ENCODE results near the gene CDK5.

The CDK5 gene

DNA sequence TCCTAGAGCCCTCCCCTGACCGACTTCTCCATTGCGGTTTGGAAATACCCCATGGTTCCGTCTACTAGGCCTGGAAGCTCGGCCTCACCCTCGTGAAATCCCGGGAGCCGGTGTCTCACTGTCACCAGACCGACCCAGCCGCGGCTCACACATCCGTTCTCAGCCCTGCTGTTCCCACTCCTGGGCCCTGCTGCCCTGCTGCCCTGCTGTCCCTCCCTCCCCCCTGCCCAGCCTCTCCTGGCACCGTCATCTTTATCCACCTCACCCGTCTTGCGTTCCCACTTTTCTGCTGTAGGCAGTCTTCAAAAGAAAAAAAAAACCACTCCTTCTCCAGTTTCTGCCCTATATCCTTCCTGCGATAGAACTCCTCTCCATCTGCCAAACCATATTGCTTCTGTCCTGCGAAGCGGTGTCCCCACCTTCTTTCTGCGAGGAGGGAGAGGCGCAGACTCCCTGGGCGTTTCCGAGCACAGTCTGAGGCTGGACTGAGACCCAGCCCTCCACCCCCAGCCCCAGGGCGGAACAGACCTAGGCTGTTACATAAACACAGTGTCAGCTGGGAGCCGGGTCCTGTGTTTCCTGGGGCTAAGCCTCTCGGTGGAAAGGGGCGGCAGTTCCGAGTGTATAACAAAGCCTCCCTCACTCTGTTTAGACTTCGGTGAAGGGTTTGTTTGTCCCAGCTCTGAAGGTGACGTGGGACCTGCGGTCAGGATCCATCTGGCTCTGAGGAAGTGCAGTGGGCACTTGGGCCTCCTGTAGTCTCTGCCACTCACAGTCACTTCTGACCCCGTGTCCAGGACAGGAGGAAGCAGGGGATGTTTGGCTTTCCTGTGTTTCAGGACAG, 31.4 kb upstream of the CDK5 start:
- Histone ChIP-seq H3K9me3 (ENCODE audit: low read depth, low read length) (no peaks in the 10 kb centered on the region), H3K27ac (0 out of 2 replicates have a peak overlapping the region, but pooled peaks have one; percentile 6), H3K9ac (ENCODE audit: insufficient read length) (peak overlapping the region; percentile 20), H3K36me3 (ENCODE audit: insufficient read depth, low read length) (no peaks in the 10 kb centered on the region; the same call in 1 of the 2 replicates), H3K4me3 (peak overlapping the region; percentile 98; the same call in 1 of the 2 replicates)
- no peak for TF ChIP-seq EZH2 (IDR thresholded peaks at IDR 0.05)
- TF ChIP-seq FOXP2 (optimal IDR thresholded peaks at IDR 0.05; ENCODE audit: control extremely low read depth, extremely low read length, insufficient read depth): no peak
- TF ChIP-seq POLR2AphosphoS5 (IDR thresholded peaks at IDR 0.05; ENCODE audit: borderline replicate concordance, low read depth, low read length): no peak
- DNase-seq (ENCODE audit: low read depth, low spot score): no peak

DNA sequence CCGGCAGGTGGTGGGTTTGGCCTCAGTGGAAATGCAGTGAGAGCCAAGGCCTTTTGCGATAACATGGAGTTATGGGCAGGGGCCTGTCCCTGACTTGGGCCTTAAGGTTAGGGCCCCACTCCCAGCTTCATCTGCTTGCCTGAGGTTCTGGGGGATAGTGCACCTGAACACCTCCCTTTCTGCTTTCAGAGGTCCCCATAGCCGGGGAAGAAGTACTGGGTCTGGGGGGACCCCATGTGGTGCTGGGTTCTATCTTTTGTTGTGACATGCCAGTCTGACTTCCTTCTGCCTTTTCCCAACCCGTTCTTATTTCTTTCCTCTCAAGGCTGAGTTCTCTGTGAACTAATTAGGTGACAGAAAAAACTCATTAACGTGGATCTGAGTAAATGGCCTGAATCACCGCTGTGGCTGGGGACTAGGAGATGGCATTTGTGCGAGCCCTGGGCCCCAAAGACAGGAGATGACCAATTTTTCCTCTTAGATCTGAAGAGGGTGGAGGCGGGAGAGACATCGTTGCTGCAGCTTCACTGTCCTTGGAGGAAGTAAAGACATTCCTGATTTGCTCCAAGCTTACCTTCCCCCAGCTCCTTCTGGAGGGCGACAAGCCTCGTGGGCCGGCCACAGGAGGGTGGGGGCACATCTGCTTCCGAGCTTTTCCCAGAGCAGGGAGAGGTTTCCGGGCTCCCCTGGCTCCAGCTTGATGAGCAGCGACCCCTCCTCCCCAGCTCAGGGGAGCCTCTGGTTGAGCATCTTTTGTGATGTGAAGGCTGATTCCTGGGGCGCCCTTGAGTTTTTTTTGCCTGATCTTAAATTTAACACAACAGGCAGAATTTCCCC, 30.5 kb upstream of the CDK5 start:
- DNase-seq (ENCODE audit: low read depth, low spot score): no peak
- Histone ChIP-seq H3K9ac (ENCODE audit: insufficient read length) (peak overlapping the region; percentile 88), H3K4me3 (peak overlapping the region; percentile 98), H3K36me3 (ENCODE audit: insufficient read depth, low read length) (no peaks in the 10 kb centered on the region; the same call in 1 of the 2 replicates), H3K27ac (no peak overlapping the region), H3K9me3 (ENCODE audit: low read depth, low read length) (no peaks in the 10 kb centered on the region)
- TF ChIP-seq POLR2AphosphoS5 (IDR thresholded peaks at IDR 0.05; ENCODE audit: borderline replicate concordance, low read depth, low read length): no peak
- TF ChIP-seq EZH2 (IDR thresholded peaks at IDR 0.05): no peak

DNA sequence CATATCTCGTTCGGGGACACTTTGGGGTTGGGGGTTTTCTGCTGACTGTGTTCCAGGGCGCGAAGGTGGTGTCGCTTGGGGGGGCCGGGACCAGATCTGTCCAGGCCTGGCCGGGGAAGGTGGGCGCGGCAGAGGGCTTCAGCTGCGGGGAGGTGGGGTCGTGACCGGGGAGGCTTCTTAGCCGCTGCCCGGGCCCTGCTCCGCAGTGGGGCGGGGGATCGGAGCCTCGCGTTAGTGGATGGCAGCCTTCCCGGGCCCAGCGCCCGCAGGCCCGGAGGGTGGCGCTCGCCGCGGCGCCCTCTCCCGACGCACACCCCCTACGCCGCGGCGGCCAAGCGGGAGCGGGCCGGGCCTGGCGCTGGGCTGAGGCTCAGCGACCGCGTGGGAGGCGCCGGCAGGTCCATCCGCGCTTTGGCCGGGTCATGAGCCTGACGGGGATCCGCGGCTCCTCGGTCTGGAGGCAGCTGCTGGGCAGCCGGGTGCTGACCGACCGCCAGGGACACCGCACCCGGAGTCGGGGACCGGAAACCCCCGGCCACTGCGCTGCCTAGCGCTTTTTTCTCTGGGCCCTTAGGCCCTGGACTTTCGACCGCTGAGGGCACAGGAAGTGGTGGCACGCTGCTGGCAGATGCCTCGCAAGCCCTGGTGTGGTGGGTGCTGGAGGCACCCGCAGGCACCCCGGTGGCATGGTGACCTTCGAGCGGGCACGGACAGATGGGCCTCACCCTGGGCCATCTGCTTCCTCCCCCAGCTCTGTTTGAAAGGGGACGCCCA, 29.7 kb upstream of the CDK5 start:
- H3K9ac ChIP-seq (ENCODE audit: insufficient read length): peak overlapping the region; percentile 88
- H3K9me3 ChIP-seq (ENCODE audit: low read depth, low read length): no peaks in the 10 kb centered on the region
- DNase-seq (ENCODE audit: low read depth, low spot score): no peak
- H3K27ac ChIP-seq: no peak overlapping the region
- peak overlapping the region; percentile 98 for H3K4me3 ChIP-seq
- TF ChIP-seq POLR2AphosphoS5 (IDR thresholded peaks at IDR 0.05; ENCODE audit: borderline replicate concordance, low read depth, low read length) (no peak), FOXP2 (optimal IDR thresholded peaks at IDR 0.05; ENCODE audit: control extremely low read depth, extremely low read length, insufficient read depth) (no peak)
- no peaks in the 10 kb centered on the region; the same call in 1 of the 2 replicates for H3K36me3 ChIP-seq (ENCODE audit: insufficient read depth, low read length)

DNA sequence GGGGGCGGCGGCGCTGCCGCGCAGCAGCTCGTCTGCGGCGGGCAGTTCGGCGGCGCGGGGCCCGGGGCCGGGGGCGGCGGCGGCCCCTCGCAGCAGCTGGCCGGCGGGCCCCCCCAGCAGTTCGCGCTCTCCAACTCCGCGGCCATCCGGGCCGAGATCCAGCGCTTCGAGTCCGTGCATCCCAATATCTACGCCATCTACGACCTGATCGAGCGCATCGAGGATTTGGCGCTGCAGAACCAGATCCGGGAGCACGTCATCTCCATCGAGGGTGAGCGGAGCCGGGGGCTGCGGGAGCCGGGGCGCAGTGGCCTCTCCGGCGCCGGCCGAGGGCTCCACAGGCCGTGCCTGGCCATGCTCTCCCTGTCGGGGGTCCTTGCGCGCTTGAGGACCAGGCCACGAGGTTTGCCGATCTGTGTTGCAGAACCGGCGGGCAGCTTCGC, 29.1 kb upstream of the CDK5 start:
- peak overlapping the region; percentile 88 for H3K9ac ChIP-seq (ENCODE audit: insufficient read length)
- no peak for DNase-seq (ENCODE audit: low read depth, low spot score)
- no peak overlapping the region for H3K27ac ChIP-seq

DNA sequence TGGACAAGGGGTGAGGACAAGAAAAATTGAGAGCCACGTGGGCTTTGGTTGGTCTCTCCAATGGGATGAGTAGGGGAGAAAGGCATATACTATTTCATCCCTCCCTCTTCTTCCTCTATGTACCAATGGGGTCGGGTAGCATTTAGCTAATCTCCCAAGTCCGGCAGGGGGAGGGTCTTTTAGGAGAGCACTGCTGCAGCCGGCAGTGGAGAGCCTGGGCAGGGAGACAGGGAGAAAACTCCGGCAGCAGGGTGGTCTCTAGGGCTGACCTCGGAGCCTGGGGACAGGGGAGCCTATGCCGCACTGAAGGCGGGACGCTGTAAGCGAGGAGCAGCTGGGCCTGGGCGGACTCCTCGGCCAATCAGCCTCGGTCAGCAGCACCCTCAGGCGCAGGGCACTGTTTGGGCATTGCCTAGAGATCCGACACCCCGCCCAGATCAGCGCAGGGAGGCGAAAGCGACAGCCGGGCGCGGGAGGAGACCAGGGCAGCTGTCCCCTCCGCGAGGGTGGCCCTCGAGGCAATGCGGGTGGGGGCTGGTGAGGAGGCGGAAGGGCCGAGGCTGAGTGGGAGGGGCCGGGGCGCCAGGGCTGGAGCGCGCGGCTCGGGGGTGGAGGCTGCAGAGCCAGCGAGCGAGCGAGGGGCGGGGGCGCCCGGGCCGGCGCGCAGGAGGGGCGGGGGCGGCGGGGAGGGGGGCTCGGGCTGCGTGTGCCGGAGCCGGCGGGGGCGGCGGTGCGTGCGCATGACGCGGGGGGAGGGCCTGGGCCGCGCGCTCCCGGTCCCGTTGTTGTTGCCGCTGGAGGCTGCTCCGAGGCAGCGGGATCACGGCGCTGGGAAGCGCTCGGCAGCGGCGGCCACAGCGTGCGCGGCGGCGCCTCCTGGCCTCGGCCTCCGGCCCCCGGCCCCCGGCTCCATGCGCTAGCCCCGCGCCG, 28.3 kb upstream of the CDK5 start, which contains the start of gene AGAP3:
TSS of gene AGAP3 (plus strand) at position 785 of the 930 bp plus-strand sequence. CDS start 267 bp downstream, outside the sequence.
- 0 out of 2 replicates have a peak within 1 kb of the TSS, but pooled peaks have one; percentile 13 for H3K27ac ChIP-seq
- no peaks in the 10 kb centered on the region; the same call in 1 of the 2 replicates for H3K36me3 ChIP-seq (ENCODE audit: insufficient read depth, low read length)
- TF ChIP-seq POLR2AphosphoS5 (IDR thresholded peaks at IDR 0.05; ENCODE audit: borderline replicate concordance, low read depth, low read length) (peak; percentile 56; the same call in 1 of the 2 replicates), FOXP2 (optimal IDR thresholded peaks at IDR 0.05; ENCODE audit: control extremely low read depth, extremely low read length, insufficient read depth) (no peak)

More for the DNA sequence above, 29.1 kb upstream of the CDK5 start:
- Histone ChIP-seq H3K4me3 (peak overlapping the region; percentile 98), H3K36me3 (ENCODE audit: insufficient read depth, low read length) (no peaks in the 10 kb centered on the region; the same call in 1 of the 2 replicates), H3K9me3 (ENCODE audit: low read depth, low read length) (no peaks in the 10 kb centered on the region)
- TF ChIP-seq FOXP2 (optimal IDR thresholded peaks at IDR 0.05; ENCODE audit: control extremely low read depth, extremely low read length, insufficient read depth) (no peak), POLR2AphosphoS5 (IDR thresholded peaks at IDR 0.05; ENCODE audit: borderline replicate concordance, low read depth, low read length) (no peak), EZH2 (IDR thresholded peaks at IDR 0.05) (no peak)

DNA sequence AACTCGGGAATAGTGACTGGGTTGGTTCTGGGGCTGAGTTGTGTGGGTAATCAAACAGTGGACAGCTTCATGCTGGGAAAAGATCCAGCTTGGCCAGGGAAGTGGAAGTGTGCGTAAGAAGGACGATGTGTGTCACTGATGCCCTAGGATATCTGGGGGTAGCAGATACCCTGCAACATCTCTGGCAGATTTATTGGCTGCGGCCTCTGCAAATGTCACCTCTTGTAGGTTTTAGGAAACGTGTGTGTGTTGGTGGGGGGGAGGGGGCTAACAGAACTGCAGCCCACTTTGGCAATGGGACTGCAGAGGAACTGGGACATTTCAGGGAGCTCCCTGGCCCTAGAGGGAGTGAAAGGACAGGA, 27.6 kb upstream of the CDK5 start:
- DNase-seq (ENCODE audit: low read depth, low spot score): no peak
- no peak overlapping the region for H3K27ac ChIP-seq
- no peak overlapping the region for H3K9ac ChIP-seq (ENCODE audit: insufficient read length)

More for the DNA sequence above, 28.3 kb upstream of the CDK5 start, which contains the start of gene AGAP3:
- peak within 1 kb of the TSS; percentile 98 for H3K4me3 ChIP-seq
- peak within 1 kb of the TSS; percentile 88 for H3K9ac ChIP-seq (ENCODE audit: insufficient read length)
- H3K9me3 ChIP-seq (ENCODE audit: low read depth, low read length): no peaks in the 10 kb centered on the region
- DNase-seq (ENCODE audit: low read depth, low spot score): no peak

DNA sequence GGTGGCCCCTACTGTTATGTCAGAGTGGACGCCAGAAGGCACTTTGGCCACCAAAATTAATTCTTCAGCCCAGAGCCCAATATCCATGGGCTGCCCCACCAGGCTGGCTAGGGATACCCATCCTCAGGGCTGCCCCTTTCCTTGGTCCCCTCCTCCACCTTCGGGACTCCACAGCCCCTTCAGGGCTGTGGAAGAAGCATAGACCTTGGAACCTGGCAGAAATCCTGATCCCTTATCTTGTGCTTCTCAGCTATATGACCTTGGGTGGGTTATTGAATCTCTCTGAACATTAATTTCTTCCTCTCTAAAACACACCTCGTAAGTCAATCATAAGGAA, 26.1 kb upstream of the CDK5 start:
- H3K36me3 ChIP-seq (ENCODE audit: insufficient read depth, low read length): no peaks in the 10 kb centered on the region
- no peak overlapping the region for H3K27ac ChIP-seq
- no peak for DNase-seq (ENCODE audit: low read depth, low spot score)
- TF ChIP-seq POLR2AphosphoS5 (IDR thresholded peaks at IDR 0.05; ENCODE audit: borderline replicate concordance, low read depth, low read length): no peak
- no peak for TF ChIP-seq EZH2 (IDR thresholded peaks at IDR 0.05)
- no peak for TF ChIP-seq FOXP2 (optimal IDR thresholded peaks at IDR 0.05; ENCODE audit: control extremely low read depth, extremely low read length, insufficient read depth)
- H3K4me3 ChIP-seq: peak overlapping the region; percentile 97
- H3K9me3 ChIP-seq (ENCODE audit: low read depth, low read length): no peaks in the 10 kb centered on the region
- no peak overlapping the region for H3K9ac ChIP-seq (ENCODE audit: insufficient read length)

More for the DNA sequence above, 27.6 kb upstream of the CDK5 start:
- Histone ChIP-seq H3K4me3 (no peak overlapping the region; the same call in 1 of the 2 replicates), H3K36me3 (ENCODE audit: insufficient read depth, low read length) (no peaks in the 10 kb centered on the region), H3K9me3 (ENCODE audit: low read depth, low read length) (no peaks in the 10 kb centered on the region)
- TF ChIP-seq FOXP2 (optimal IDR thresholded peaks at IDR 0.05; ENCODE audit: control extremely low read depth, extremely low read length, insufficient read depth): no peak
- no peak for TF ChIP-seq POLR2AphosphoS5 (IDR thresholded peaks at IDR 0.05; ENCODE audit: borderline replicate concordance, low read depth, low read length)
- TF ChIP-seq EZH2 (IDR thresholded peaks at IDR 0.05): no peak

All from SK-N-MC (cell line).